GM18511 (cell line): ENCODE results near the gene FBLN7.

Experiments
- ATAC-seq: cut with Tn5 transposase; IDR thresholded peaks from one replicate; pipeline ENCODE4 v1.9.1; 2021; ENCODE audit warnings: mild to moderate bottlenecking, moderate library complexity; ENCODE audit not compliant: unreplicated experiment

The FBLN7 gene

GRCh38 chr2:112155331-112156151, 17.4 kb downstream of the FBLN7 start:
- ATAC-seq, result no peak

DNA sequence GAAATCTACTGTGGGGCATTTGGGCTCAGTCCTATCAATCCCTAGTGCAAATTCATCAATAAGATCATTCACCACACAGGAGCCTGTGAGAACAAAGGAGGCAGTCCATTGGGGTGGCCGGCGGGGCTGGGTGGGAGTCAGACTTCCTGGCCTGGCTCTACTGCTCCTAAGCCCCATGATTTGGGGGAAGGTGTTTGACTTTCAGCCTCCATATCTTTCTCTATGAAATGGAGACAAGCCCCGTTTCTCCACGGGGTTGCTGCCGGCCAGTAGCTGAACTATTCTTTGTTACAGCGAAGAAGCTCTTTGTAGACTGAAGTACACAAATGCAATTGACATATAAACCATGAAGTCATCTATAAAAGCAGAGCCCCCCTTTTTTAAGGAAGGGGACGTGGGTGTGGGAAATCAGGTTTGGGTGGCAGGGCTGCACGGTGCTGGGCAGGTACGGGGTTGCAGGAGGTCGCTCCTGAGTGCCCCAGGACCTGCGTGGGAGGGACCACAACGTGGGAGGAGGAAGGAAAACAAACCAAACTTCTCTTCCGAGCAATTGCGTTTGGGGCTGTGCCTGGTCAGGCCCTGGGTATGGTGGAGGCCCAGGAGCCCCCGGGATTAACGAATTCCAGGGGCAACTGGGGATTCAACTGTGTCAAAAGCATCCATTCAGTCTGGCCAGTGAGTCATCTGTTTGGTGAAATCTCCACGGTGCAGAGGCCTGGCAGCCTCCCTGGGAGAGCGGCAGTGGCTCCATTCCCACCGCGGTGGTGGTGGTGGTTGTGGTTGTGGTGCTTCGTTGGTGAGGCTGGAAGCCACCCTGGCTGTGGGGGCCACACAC, 18.2 kb downstream of the FBLN7 start:
- no peak for ATAC-seq

- no peak for ATAC-seq
These were observed 19.3 kb downstream of the FBLN7 start for GRCh38 chr2:112157472-112157871.

GRCh38 chr2:112159454-112159921, 21.3 kb downstream of the FBLN7 start:
- no peak for ATAC-seq

DNA sequence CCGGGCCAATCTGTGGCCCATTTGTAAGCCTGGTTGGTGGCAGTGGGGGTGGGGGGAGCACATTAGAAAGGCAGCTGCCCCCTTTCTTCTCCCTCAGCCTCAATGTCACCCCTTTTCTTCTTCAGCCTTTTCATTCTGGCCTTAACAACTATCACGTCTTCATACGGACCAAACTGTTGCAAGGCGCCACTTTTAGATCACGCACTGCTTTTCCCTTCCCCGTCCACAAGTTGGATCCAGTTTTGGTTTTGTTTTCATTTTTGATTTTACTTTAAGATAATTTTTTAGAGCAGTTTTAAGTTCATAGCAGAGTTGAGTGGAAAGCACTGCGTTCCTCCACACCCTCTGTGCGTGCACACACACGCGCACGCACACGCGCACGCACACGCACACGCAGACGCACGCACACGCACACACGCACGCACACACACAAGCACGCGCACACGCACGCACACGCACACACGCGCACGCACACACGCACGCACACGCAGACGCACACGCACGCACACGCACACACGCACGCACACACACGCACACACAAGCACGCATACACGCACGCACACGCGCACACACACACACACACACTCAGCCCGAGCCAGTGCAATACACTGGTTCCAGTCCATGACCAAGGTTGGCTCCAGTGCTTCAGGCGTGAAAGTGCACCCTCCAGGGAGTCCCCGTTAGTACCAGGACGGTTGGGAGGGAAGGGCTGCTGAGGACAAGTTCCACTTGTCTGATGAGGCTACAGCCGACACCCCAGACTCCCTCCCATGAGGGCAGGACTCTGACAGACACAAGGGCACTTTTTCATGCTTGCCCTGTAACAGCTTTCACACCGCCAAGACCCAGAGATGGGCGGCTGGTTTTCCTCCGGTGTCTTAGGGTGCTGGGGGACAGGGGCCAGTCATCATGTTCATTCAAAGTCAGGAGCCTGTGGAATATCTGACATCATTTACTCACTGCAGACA, 22.4 kb downstream of the FBLN7 start:
- no peak for ATAC-seq

DNA sequence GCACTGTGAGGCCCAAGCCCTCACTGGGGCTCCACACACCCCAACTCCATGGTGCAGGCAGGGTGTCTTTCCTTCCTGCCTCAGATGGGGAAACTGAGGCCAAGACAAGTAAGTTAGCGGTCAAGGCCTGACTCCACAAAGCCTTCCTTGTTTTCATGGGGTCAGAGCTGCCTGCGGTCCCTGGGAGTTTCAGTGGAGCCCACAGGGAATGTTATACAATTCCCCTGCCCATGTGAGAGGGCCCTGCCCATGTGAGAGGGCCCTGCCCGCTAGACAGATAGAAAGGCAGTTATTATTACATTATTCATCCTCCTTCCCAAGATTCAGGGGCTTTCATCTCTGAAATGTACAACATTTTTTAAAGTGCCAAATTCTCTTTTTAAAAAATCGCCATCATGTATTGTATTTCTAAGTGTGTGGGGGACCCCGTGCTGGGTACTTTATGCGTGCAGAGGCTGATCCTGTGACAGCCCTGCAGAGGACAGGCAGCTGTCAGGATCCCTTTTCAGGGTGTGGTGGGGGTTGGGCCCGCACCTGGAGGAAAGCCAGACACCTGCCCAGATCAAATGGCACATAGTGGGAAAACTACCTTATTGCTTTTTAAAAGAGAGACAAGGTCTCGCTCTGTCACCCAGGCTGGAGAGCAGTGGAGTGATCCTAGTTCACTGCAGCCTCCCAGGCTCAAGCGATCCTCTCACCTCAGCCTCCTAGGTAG, 23.4 kb downstream of the FBLN7 start:
- ATAC-seq, result no peak

GRCh38 chr2:112162341-112162740, 24.2 kb downstream of the FBLN7 start:
- ATAC-seq, result no peak

DNA sequence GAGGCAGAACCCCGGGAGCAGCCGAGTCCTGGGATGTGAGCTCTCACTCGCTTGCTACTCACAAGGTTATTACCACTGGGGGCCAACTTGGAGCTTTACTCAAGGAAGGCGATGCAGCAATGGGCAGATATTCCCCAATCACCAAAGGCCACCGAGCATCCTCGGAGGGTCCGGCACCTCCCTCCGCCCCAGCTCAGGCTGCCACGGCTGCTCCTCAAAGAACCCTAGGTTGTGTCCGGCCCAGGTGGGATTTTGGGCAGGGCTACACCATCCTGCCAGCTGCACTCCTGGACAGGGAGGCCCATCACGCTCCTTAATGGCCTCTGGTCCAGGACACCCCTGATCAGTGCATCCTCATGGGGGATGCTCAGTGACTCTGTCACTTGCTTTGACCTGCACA, 24.8 kb downstream of the FBLN7 start:
- ATAC-seq, result no peak

GRCh38 chr2:112163541-112163981, 25.4 kb downstream of the FBLN7 start:
- ATAC-seq, result no peak

DNA sequence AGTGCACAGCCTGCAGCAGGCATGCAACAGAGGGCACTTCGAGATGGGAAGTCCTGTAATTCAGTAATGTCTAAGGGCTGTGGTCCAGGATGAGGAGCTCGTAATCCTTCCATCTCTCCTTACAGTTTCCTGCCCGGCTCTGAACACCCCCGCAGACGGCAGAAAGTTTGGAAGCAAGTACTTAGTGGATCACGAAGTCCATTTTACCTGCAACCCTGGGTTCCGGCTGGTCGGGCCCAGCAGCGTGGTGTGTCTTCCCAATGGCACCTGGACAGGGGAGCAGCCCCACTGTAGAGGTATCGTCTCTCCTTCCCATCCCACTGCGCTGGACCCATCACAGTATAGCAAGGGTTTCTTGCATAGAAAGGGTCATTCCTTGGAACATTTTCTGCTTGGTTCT, 26.7 kb downstream of the FBLN7 start:
- ATAC-seq, result no peak

DNA sequence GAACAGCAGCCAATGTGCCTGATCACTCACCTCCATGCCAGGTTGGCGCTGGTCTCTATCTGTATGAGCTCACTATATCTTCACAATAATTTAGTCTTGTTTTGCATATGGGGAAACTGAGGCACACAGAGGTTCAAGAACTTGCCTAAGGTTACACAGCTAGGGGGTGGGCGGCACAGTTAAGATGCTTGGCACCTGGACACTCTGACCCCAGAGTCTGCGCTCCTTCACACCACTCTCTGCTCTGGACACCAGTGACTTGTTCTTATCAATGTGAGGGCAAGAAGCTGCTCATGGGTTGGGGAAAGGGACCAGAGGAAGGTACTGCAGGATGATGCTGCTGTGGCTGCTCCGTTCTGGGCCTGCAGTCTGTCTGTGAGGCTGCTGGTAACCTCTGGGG, 27.1 kb downstream of the FBLN7 start:
- ATAC-seq, result no peak

GRCh38 chr2:112166806-112167499, 28.8 kb downstream of the FBLN7 start:
- no peak for ATAC-seq

DNA sequence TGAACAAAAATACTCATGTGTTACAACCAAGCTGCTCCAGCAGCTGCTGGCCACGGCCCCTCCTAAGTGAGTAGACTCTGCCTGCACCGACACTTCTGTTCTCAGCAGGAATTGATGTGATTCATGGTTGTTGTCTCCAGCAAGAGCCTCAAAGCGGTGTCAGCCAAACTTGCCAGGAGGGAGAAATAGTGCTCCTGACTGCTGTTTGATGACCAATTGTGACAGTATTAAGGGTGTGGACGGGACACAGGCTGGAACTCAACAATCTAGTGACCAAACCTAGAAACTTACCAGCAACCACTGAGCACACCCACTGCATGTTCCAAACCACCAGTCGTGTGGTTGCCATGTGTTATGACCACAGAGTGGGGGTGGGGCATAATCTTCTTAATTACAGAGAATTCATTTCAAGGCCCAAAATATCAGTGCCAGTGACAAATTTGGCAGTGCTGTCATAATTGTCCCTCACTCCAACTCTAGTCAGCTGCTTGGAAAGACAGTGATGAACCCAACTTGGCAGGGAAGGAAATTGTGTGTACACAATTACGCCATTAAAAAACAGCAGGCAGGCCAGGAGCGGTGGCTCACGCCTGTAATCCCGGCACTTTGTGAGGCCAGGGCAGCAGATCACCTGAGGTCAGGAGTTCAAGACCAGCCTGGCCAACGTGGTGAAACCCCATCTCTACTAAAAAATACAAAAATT, 30.4 kb downstream of the FBLN7 start:
- ATAC-seq, result no peak

DNA sequence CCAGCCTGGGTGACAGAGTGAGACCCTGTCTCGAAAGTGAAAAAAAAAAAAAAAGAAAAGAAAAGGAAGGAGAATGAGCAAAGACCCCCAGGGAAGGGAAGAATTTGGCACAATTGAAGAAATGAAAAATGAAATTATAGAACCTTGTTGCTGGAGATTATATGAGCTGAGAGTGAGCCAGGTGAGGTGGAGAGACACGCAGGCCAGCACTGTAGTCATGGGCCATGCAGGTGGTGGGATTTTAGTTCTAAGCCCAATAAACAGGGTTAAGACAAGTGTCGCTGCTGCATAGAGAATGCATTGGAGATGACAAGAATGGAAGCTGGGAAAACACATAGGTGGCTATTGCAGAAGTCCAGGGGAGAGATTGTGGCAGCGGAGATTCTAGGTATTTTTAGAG, 32.3 kb downstream of the FBLN7 start:
- ATAC-seq, result no peak

- ATAC-seq, result no peak
These were observed 35.6 kb downstream of the FBLN7 start for GRCh38 chr2:112173646-112174319.

DNA sequence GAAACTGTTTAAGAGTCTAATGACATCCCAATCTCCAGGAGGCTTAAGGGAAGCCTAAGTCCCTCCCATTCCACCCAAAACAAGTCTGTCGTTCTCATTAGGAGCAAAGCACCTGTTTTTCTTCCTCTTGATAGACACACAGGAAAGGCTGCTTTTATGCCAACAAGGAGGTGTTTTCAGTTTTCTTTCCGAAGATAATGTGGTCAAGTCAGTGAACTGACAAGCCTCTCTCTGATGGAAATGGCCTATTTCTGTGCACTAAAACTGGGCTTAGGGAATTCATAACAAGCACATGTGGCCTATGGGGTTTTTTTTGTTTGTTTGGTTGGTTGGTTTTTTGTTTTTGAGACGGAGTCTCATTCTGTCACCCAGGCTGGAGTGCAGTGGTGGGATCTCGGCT, 36.2 kb downstream of the FBLN7 start:
- ATAC-seq, result no peak

DNA sequence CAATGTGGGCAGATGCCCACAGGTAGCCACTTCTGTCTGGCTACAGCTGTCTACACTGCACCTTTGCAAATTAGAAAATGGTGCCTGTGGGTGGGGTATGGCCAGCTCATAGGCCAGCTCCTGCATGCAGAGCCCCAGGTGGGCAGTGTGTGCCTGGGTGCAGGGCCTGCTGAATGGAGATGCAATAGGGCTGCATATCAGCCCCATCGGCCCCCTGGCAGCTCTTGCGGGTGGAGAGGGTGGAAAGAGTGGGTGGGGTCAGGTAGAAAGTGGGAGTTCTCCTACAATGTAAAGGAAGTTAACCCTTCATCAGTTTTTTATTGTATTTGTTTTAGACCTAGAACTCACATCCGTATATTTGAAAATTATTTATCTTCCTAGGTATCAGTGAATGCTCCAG, 37.1 kb downstream of the FBLN7 start:
- no peak for ATAC-seq

GRCh38 chr2:112175958-112176573, 37.9 kb downstream of the FBLN7 start:
- ATAC-seq, result no peak
